IMR-90 (cell line): ENCODE measurements around the gene ADCY2.

ENCODE experiments used
- CEBPB ChIP-seq: IDR thresholded peaks from 2 replicates; pipeline ENCODE4 v1.6.1; 2012; ENCODE audit warnings: low read depth, low read length, improper control_type of control experiment
- CHD1 ChIP-seq: IDR thresholded peaks from 2 replicates; pipeline ENCODE4 v1.6.1; 2012; ENCODE audit warnings: low read depth, low read length, improper control_type of control experiment
- CTCF ChIP-seq: conservative IDR thresholded peaks from 2 replicates; pipeline ENCODE4 v1.5.1; 2012; ENCODE audit warnings: mild to moderate bottlenecking, low read depth, low read length, improper control_type of control experiment
- ELK1 ChIP-seq: fragments of 150-350 bp; IDR thresholded peaks from 2 replicates; pipeline ENCODE4 v1.6.1; 2016; ENCODE audit warnings: low read depth, mild to moderate bottlenecking, low read length, moderate library complexity, borderline replicate concordance
- FOS ChIP-seq: fragments of 150-350 bp; IDR thresholded peaks from 2 replicates; pipeline ENCODE4 v1.6.1; 2016; ENCODE audit warnings: low read depth, low read length
- MAFK ChIP-seq: IDR thresholded peaks from 2 replicates; pipeline ENCODE4 v1.6.1; 2012; ENCODE audit warnings: low read depth, low read length, improper control_type of control experiment
- MXI1 ChIP-seq: IDR thresholded peaks from 2 replicates; pipeline ENCODE4 v1.6.1; 2012; ENCODE audit warnings: low read depth, mild to moderate bottlenecking, low read length, moderate library complexity, borderline replicate concordance
- NFE2L2 ChIP-seq: fragments of 150-350 bp; IDR thresholded peaks from 2 replicates; pipeline ENCODE4 v1.6.1; 2016; ENCODE audit warnings: low read depth, mild to moderate bottlenecking, low read length
- POLR2A ChIP-seq: IDR thresholded peaks from 2 replicates; pipeline ENCODE4 v1.6.1; 2012; ENCODE audit warnings: mild to moderate bottlenecking, low read depth, low read length
- RCOR1 ChIP-seq: IDR thresholded peaks from 2 replicates; pipeline ENCODE4 v1.6.1; 2012; ENCODE audit warnings: mild to moderate bottlenecking, low read length, improper control_type of control experiment; ENCODE audit not compliant: insufficient replicate concordance
- RFX5 ChIP-seq: IDR thresholded peaks from 2 replicates; pipeline ENCODE4 v1.8.0; 2012; ENCODE audit warnings: low read depth, mild to moderate bottlenecking, low read length, moderate library complexity
- SMC3 ChIP-seq: fragments of 150-350 bp; IDR thresholded peaks from 2 replicates; pipeline ENCODE4 v1.6.1; 2016; ENCODE audit warnings: low read depth, mild to moderate bottlenecking, antibody characterized with exemption, low read length, moderate library complexity
- USF2 ChIP-seq: fragments of 150-350 bp; IDR thresholded peaks from 2 replicates; pipeline ENCODE4 v1.6.1; 2017; ENCODE audit warnings: mild to moderate bottlenecking, antibody characterized with exemption, low read length, low read depth

- TF ChIP-seq CTCF (no peak), CHD1 (no peak), POLR2A (no peak), ELK1 (no peak), MAFK (no peak), NFE2L2 (no peak), CEBPB (no peak), FOS (no peak), MXI1 (no peak), RFX5 (no peak), USF2 (no peak), RCOR1 (no peak), SMC3 (no peak)
These were observed 58.0 kb downstream of the ADCY2 start for GRCh38 chr5:7453947-7454346.
